ENCODE measurements around the gene SMTNL2. TPM values are rescaled to one million over a fixed set of nuclear protein-coding genes. Genes with fewer than 3 reads are reported as not detected.

Gene SMTNL2
- total RNA-seq, 3 donors from 2014 or later = 0.16 to 1.8 (median 0.98) TPM

DNA sequence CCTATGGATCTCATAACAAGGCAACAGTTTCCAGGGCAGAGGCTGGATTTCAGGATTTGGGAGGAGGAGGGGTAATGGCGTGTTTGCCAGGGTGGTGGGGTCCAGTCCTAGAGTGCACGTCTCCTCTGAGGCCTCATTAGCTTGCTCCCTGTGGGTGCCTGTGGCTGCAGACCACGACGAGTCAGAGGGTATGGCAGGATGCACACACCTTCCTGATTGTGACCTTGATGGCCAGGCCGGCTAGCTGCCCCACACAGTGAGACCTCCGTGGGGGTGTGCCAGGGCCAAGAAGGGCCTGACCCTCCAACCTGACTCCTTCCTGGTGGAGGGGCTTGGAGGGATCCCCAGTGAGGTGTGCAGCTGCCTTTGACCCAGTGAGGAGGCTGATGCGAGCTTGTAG, 4.0 kb upstream of the SMTNL2 start:
- Histone ChIP-seq H3K36me3 (no peaks in the 10 kb centered on the region), H3K27me3 (peaks cover 0 to 17% of the 10 kb centered on the region in 2 donors), H3K4me3 (no peak overlapping the region), H3K27ac (no peak overlapping the region), H3K4me1 (no peaks in the 10 kb centered on the region), H3K9me3 (no peaks in the 10 kb centered on the region)
- TF ChIP-seq POLR2A (IDR thresholded peaks at IDR 0.05) (no peak), POLR2AphosphoS5 (IDR thresholded peaks at IDR 0.05) (no peak)
- TF ChIP-seq, protein P1, sequence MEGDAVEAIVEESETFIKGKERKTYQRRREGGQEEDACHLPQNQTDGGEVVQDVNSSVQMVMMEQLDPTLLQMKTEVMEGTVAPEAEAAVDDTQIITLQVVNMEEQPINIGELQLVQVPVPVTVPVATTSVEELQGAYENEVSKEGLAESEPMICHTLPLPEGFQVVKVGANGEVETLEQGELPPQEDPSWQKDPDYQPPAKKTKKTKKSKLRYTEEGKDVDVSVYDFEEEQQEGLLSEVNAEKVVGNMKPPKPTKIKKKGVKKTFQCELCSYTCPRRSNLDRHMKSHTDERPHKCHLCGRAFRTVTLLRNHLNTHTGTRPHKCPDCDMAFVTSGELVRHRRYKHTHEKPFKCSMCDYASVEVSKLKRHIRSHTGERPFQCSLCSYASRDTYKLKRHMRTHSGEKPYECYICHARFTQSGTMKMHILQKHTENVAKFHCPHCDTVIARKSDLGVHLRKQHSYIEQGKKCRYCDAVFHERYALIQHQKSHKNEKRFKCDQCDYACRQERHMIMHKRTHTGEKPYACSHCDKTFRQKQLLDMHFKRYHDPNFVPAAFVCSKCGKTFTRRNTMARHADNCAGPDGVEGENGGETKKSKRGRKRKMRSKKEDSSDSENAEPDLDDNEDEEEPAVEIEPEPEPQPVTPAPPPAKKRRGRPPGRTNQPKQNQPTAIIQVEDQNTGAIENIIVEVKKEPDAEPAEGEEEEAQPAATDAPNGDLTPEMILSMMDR (IDR thresholded peaks at IDR 0.05) = no peak
- no peak for DNase-seq (ENCODE audit: low spot score in 2 of 2)
- intact Hi-C loops (cut with DNase I; ENCODE audit: low total_unique reads) = no loop called here

DNA sequence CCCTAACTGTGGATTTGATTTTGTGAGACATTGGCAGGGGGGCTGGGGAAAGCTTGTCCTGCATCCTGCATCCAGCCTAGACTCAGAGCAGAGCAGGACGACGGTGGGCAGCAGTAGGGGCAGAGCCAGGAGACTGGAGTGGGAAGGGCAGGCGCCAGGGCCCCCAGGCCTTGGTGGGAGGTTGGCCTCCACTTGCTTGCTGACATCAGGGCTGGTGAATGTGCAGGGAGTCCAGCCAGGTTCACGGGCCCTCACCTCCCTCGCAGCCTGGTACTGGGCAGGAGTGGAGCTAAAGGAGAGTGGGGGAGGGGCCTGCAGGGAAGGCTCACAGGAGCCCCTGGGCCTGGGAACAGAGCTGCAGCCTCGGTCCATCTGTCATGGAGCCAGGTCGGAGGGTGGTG, 2.2 kb upstream of the SMTNL2 start:
- intact Hi-C loops (cut with DNase I; ENCODE audit: low total_unique reads) = no loop called here
- Histone ChIP-seq H3K4me1 (no peaks in the 10 kb centered on the region), H3K27ac (no peak overlapping the region)

DNA sequence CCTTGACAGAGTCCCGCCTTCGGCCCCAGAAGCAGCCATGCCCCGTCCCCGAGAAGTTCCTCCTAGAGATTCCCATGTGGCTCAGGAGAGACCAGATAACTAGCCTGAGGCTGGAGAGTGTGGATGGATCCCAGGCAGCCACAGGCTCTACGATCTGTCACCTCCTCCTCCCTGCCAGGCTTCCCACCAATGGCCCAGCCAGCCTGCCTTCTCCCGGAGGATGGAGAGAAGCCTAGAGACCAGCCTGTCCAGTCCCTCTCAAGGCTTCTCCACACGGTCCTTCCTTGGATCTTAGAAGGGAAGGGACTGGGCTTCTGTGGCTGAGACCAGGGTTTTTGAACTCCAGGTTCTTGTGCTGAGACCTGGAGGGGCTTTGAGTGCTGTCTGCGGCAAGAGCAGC, 1.6 kb upstream of the SMTNL2 start:
- intact Hi-C loops (cut with DNase I; ENCODE audit: low total_unique reads) = no loop called here
- Histone ChIP-seq H3K27me3 (peaks cover 0 to 22% of the 10 kb centered on the region in 2 donors), H3K4me1 (no peaks in the 10 kb centered on the region), H3K9me3 (no peaks in the 10 kb centered on the region), H3K4me3 (no peak overlapping the region), H3K27ac (no peak overlapping the region), H3K36me3 (no peaks in the 10 kb centered on the region)
- no peak for DNase-seq (ENCODE audit: low spot score in 2 of 2)
- TF ChIP-seq POLR2A (IDR thresholded peaks at IDR 0.05) (no peak), POLR2AphosphoS5 (IDR thresholded peaks at IDR 0.05) (no peak)
- TF ChIP-seq, protein P1 (IDR thresholded peaks at IDR 0.05) = no peak

More for the DNA sequence above, 2.2 kb upstream of the SMTNL2 start:
- TF ChIP-seq, protein P1 (IDR thresholded peaks at IDR 0.05) = no peak
- TF ChIP-seq POLR2AphosphoS5 (IDR thresholded peaks at IDR 0.05) (no peak), POLR2A (IDR thresholded peaks at IDR 0.05) (no peak)
- H3K4me3 ChIP-seq = no peak overlapping the region
- no peaks in the 10 kb centered on the region for H3K9me3 ChIP-seq
- H3K36me3 ChIP-seq = no peaks in the 10 kb centered on the region
- DNase-seq (ENCODE audit: low spot score in 2 of 2) = no peak
- peaks cover 0 to 22% of the 10 kb centered on the region in 2 donors for H3K27me3 ChIP-seq

DNA sequence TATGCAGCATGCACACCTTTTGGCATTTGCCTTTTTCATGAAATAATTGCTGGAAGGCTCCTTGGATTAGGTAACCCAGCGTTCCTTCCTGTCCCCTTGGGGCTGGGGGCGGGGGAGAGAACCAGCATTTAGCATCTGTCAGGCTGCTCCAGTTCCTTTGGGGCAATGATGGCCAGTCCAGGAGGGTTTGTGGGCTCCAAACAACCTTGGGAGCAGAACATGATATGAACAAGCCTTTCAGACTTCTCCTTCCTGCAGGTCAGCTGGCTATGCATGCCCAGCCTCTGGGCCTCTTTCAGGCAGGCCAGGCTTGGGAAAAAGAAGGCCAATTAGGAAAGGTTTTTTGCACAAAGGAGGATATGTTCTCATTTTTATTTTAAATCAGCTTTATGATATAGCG, 1.1 kb upstream of the SMTNL2 start:
- no peak for DNase-seq (ENCODE audit: low spot score in 2 of 2)
- no peaks in the 10 kb centered on the region for H3K4me1 ChIP-seq
- no peaks in the 10 kb centered on the region for H3K36me3 ChIP-seq
- peaks cover 0 to 22% of the 10 kb centered on the region in 2 donors for H3K27me3 ChIP-seq
- no peak overlapping the region for H3K27ac ChIP-seq
- intact Hi-C loops (cut with DNase I; ENCODE audit: low total_unique reads) = no loop called here
- no peaks in the 10 kb centered on the region for H3K9me3 ChIP-seq
- no peak for TF ChIP-seq POLR2AphosphoS5 (IDR thresholded peaks at IDR 0.05)
- TF ChIP-seq, protein P1 (IDR thresholded peaks at IDR 0.05) = no peak
- no peak for TF ChIP-seq POLR2A (IDR thresholded peaks at IDR 0.05)
- no peak overlapping the region for H3K4me3 ChIP-seq

DNA sequence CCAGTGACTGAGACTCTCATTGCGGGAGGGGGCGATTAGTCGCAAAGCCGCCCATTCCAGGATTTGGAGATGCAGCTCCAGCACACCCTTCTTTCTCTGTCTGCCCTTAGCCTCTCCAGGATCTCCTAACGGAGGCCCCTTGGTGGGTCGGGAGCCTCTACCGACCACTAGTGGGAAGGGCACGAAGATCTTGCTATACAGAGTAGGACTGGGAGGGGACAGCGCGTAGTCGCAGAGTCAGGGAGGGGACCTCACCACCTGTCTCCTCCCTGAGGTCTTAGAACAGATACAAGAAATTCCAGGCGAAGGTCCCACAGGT, 588 bp upstream of the SMTNL2 start:
- Histone ChIP-seq H3K9me3 (no peaks in the 10 kb centered on the region), H3K4me1 (no peaks in the 10 kb centered on the region), H3K27me3 (peaks cover 0 to 22% of the 10 kb centered on the region in 2 donors), H3K36me3 (no peaks in the 10 kb centered on the region), H3K4me3 (peak overlapping the region; percentile 35 to 78 (median 56)), H3K27ac (peak overlapping the region in 1 of 2 donors; percentile 46)
- DNase-seq (ENCODE audit: low spot score in 2 of 2) = no peak
- intact Hi-C loops (cut with DNase I; ENCODE audit: low total_unique reads) = no loop called here
- TF ChIP-seq, protein P1 (IDR thresholded peaks at IDR 0.05) = no peak
- TF ChIP-seq POLR2A (IDR thresholded peaks at IDR 0.05) (no peak), POLR2AphosphoS5 (IDR thresholded peaks at IDR 0.05) (no peak)
